Dermis lymphatic vessel endothelial cell (primary cell): ENCODE results near the gene IRAK3. TPM values are rescaled to one million over a fixed set of nuclear protein-coding genes. Genes with fewer than 3 reads are reported as not detected.

Experiments used
- total RNA-seq: library from RNA; depleted of rRNA; stranded (reverse); fragments of >200 nt; gene quantifications from 2 replicates; pipeline ENCODE4 v1.2.1, GENCODE V29; 2014

IRAK3 gene, protein sequence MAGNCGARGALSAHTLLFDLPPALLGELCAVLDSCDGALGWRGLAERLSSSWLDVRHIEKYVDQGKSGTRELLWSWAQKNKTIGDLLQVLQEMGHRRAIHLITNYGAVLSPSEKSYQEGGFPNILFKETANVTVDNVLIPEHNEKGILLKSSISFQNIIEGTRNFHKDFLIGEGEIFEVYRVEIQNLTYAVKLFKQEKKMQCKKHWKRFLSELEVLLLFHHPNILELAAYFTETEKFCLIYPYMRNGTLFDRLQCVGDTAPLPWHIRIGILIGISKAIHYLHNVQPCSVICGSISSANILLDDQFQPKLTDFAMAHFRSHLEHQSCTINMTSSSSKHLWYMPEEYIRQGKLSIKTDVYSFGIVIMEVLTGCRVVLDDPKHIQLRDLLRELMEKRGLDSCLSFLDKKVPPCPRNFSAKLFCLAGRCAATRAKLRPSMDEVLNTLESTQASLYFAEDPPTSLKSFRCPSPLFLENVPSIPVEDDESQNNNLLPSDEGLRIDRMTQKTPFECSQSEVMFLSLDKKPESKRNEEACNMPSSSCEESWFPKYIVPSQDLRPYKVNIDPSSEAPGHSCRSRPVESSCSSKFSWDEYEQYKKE
- total RNA-seq, result 14.7 and 16.5 TPM in 2 replicates

GRCh38 chr12:66188584-66189485, at the start of gene IRAK3:
TSS of gene IRAK3 (plus strand) at chr12:66189214. CDS start at chr12:66189300, 86 bp downstream.

GRCh38 chr12:66169221-66170170, 19.5 kb upstream of the IRAK3 start, which contains the start of gene TMBIM4:
TSS of gene TMBIM4 (minus strand) at chr12:66169996. CDS start at chr12:66169951, 45 bp downstream.

GRCh38 chr12:66301944-66302826, 113.2 kb downstream of the IRAK3 start, which contains the start of gene HELB:
TSS of gene HELB (plus strand) at chr12:66302493. CDS start at chr12:66302604, 111 bp downstream.

Other genes with a start within 250 kb of the IRAK3 start
- 2.4 and 3.1 TPM in 2 replicates for gene LLPH, start 58.5 kb upstream of the IRAK3 start, total RNA-seq
- 82.9 and 94.7 TPM in 2 replicates for gene TMBIM4, start 19.2 kb upstream of the IRAK3 start, total RNA-seq
- gene HELB, start 113.3 kb downstream of the IRAK3 start, total RNA-seq, result 0.98 and 2.2 TPM in 2 replicates